HG03558 (cell line): ENCODE measurements around the gene FBXO44.

Source experiments
- ATAC-seq: cut with Tn5 transposase; IDR thresholded peaks from one replicate; pipeline ENCODE4 v1.9.1; 2021; ENCODE audit warnings: moderate number of reproducible peaks; ENCODE audit not compliant: unreplicated experiment; ENCODE audit errors: extremely low read depth

Gene FBXO44

GRCh38 chr1:11704691-11705475 lies 50.2 kb downstream of the FBXO44 start:
- ATAC-seq, result no peak

GRCh38 chr1:11705596-11705995 lies 50.9 kb downstream of the FBXO44 start:
- no peak for ATAC-seq

DNA sequence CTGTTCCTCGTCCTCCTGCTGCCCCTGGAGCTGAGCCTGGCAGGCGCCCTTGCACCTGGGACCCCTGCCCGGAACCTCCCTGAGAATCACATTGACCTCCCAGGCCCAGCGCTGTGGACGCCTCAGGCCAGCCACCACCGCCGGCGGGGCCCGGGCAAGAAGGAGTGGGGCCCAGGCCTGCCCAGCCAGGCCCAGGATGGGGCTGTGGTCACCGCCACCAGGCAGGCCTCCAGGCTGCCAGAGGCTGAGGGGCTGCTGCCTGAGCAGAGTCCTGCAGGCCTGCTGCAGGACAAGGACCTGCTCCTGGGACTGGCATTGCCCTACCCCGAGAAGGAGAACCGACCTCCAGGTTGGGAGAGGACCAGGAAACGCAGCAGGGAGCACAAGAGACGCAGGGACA lies 51.6 kb downstream of the FBXO44 start:
- no peak for ATAC-seq

DNA sequence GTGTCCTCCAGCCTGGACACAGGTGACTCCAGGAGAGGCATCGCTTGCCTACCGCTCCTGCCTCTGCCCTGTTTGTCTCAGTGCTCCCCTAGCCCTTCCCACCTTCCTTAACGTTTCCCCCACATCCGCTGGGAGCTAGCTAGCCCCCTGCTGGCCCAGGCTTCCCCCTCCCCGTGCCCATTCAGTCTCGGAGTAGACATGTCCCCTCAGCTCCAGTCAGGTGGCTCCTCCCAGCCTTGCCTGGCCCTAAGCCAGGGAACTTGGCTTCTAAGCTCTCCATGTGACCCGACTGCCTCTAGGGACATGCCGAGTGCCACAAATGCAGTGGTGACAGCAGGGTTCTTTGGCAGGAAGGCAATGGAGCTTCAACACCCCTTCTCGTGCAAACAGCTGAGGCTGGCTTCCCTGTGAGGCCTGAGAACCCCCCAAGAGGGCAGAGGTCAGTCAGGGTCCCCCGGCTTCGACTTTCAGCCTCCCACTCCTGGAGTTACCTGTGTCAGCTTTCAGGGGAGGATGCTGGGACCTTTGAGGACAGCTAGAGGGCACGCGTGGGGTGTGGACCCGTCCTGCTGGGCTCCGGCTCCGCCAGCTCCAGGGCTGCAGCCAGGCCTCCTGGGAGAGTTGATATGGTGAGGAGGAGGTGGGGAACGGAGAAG lies 53.1 kb downstream of the FBXO44 start:
- ATAC-seq, result no peak

- no peak for ATAC-seq
Measured at GRCh38 chr1:11708554-11709350, 54.1 kb downstream of the FBXO44 start.

DNA sequence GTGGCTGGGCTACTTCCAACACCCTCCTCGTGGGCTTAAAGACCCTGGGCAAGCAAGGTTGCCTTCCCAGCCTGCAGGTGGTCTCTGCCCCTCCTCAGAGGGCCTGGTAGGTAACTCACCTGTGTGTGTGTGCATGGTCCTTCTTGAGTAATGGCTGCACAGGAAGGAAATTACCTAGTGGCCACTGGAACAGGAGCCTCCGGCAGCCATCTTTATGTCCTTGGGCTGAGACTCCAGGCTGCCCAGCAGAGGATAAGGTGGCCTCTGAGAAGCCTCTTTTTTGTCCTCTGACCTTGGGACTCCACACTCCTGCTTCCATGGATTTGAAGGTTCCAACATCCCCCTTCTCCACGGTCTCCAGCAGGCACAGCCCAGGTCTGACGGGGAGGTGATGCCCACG lies 56.8 kb downstream of the FBXO44 start:
- no peak for ATAC-seq

GRCh38 chr1:11712285-11712684 lies 57.6 kb downstream of the FBXO44 start:
- ATAC-seq, result no peak
